ENCODE measurements around the gene FAM209B. TPM values are rescaled to one million over a fixed set of nuclear protein-coding genes. Genes with fewer than 3 reads are reported as not detected.
"Not testable (repeated sequence)": the region's sequence is repeated elsewhere in the genome, so short reads cannot be mapped to it uniquely, and the experiment has no call there.

FAM209B gene
- total RNA-seq, 3 donors from 2014 or later = 0.40 to 1.5 (median 1.1) TPM

- ATAC-seq (no peak), DNase-seq (no peak)
- Mint-ChIP-seq H3K36me3 (ENCODE audit: insufficient read depth) (peaks cover 60% of the 10 kb centered on the region), H3K9me3 (peaks cover 16% of the 10 kb centered on the region), H3K4me1 (ENCODE audit: low read depth) (peaks cover 7% of the 10 kb centered on the region), H3K4me3 (no peak overlapping the region), H3K27me3 (ENCODE audit: low read depth) (no peaks in the 10 kb centered on the region)
Measured at GRCh38 chr20:56518721-56519398, 14.2 kb upstream of the FAM209B start.

GRCh38 chr20:56519551-56519950 lies 13.5 kb upstream of the FAM209B start:
- Mint-ChIP-seq H3K4me3 (no peak overlapping the region), H3K9me3 (peaks cover 16% of the 10 kb centered on the region), H3K36me3 (ENCODE audit: insufficient read depth) (peaks cover 57% of the 10 kb centered on the region), H3K4me1 (ENCODE audit: low read depth) (peaks cover 9% of the 10 kb centered on the region), H3K27me3 (ENCODE audit: low read depth) (no peaks in the 10 kb centered on the region)
- DNase-seq (no peak), ATAC-seq (no peak)

DNA sequence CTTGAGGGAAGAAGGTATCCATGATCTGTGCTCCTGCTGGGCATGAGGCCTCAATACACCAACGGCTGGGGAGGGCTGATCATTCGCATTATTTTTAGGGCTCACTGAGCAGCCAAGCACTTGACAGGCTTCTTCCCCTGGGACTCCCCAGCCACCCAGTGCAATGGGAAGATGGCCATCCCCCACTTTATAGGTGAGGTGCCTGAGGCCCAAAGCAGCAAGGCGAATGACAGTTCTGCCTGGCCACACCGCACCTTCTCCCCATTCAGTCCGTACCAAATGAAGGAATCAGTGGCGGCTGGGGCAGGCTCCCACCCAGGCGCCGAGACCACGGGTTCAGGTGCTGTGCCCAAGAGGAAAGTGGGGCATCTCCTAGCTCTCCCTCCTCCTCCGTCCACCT lies 12.9 kb upstream of the FAM209B start:
- ATAC-seq = no peak
- H3K27me3 Mint-ChIP-seq (ENCODE audit: low read depth) = no peaks in the 10 kb centered on the region

GRCh38 chr20:56520746-56521354 lies 12.2 kb upstream of the FAM209B start:
- not testable (repeated sequence) for H3K4me3 Mint-ChIP-seq

More for the DNA sequence above, 12.9 kb upstream of the FAM209B start:
- H3K4me1 Mint-ChIP-seq (ENCODE audit: low read depth) = peaks cover 9% of the 10 kb centered on the region
- H3K4me3 Mint-ChIP-seq = no peak overlapping the region
- H3K9me3 Mint-ChIP-seq = peaks cover 16% of the 10 kb centered on the region
- no peak for DNase-seq
- H3K36me3 Mint-ChIP-seq (ENCODE audit: insufficient read depth) = peaks cover 57% of the 10 kb centered on the region

DNA sequence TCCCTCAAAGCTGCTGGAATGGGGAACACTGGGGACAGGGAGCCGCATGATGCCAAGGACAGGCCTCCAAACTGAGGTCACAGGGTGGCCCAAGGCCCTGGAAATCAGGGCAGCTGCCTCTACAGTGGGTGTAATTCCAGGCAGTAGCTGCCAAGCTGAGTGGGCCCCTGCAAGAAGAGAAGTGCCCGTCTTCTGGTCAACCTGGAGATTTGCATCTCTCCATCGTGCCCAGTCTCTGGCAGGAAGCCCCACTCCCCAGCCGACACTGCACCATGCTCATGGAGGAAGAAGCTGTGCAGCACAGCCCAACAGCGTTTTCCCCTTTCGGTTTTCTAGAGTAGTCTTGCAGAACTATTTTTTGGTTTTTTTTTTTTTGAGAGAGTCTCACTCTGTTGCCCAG lies 10.7 kb upstream of the FAM209B start:
- H3K27me3 Mint-ChIP-seq (ENCODE audit: low read depth) = no peaks in the 10 kb centered on the region
- DNase-seq = no peak
- ATAC-seq = no peak
- peaks cover 42% of the 10 kb centered on the region for H3K36me3 Mint-ChIP-seq (ENCODE audit: insufficient read depth)
- peaks cover 16% of the 10 kb centered on the region for H3K9me3 Mint-ChIP-seq
- H3K4me1 Mint-ChIP-seq (ENCODE audit: low read depth) = peaks cover 9% of the 10 kb centered on the region
- H3K4me3 Mint-ChIP-seq = no peak overlapping the region

More at GRCh38 chr20:56520746-56521354, 12.2 kb upstream of the FAM209B start:
- Mint-ChIP-seq H3K36me3 (ENCODE audit: insufficient read depth) (peaks cover 53% of the 10 kb centered on the region), H3K9me3 (peaks cover 16% of the 10 kb centered on the region)
- ATAC-seq; H3K4me1 Mint-ChIP-seq (ENCODE audit: low read depth); DNase-seq; H3K27me3 Mint-ChIP-seq (ENCODE audit: low read depth): not testable (repeated sequence)

- not testable (repeated sequence) for H3K4me3 Mint-ChIP-seq; H3K27me3 Mint-ChIP-seq (ENCODE audit: low read depth); ATAC-seq; H3K4me1 Mint-ChIP-seq (ENCODE audit: low read depth); DNase-seq
- peaks cover 11% of the 10 kb centered on the region for H3K9me3 Mint-ChIP-seq
- peaks cover 22% of the 10 kb centered on the region for H3K36me3 Mint-ChIP-seq (ENCODE audit: insufficient read depth)
Measured at GRCh38 chr20:56524444-56524843, 8.6 kb upstream of the FAM209B start, which contains the start of gene FAM209A. Gene FAM209A (plus strand): TSS chr20:56524744. CDS start chr20:56524809, 65 bp downstream.

DNA sequence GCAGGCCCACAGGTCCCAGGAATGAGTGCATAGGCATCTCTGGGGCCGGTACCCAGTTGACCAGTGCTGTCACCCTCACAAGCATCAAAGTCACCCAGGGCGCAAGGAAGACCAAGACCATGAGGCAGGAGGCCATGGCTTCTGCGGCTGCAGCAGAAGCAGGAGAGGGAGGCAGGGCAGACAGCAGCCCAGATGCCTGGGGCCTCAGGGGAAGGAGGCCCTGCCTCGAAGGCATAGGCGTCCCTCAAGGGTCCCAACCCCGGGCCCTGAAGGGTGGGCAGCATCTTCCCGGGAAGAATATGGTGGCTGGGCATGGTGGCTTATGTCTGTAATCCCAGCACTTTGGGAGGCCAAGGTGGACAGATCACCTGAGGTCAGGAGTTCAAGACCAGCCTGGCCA lies 5.5 kb upstream of the FAM209B start:
- Mint-ChIP-seq H3K9me3 (no peaks in the 10 kb centered on the region), H3K4me1 (ENCODE audit: low read depth) (peaks cover 9% of the 10 kb centered on the region), H3K36me3 (ENCODE audit: insufficient read depth) (peaks cover 3% of the 10 kb centered on the region), H3K27me3 (ENCODE audit: low read depth) (no peaks in the 10 kb centered on the region), H3K4me3 (no peak overlapping the region)
- DNase-seq (no peak), ATAC-seq (no peak)

DNA sequence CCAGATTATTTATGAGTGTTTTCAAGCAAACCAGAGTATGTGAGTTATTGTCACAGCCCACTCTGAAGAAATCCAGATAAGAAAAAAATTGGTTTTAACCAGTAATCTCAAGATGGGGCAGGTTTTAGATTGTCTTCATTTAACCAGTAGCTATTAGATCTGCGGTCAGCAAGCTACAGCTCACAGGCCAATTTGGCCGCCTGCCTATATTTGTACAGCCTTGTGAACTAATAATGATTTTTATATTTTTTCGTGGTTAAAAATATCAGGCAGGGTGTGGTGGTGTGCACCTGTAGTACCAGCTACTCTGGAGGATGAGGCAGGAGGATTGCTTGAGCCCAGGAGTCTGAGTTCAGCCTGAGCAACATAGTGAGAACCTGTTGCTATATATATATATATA lies 5.0 kb downstream of the FAM209B start:
- Mint-ChIP-seq H3K9me3 (no peaks in the 10 kb centered on the region), H3K36me3 (ENCODE audit: insufficient read depth) (peaks cover 3% of the 10 kb centered on the region), H3K27me3 (ENCODE audit: low read depth) (no peaks in the 10 kb centered on the region), H3K4me3 (no peak overlapping the region), H3K4me1 (ENCODE audit: low read depth) (no peaks in the 10 kb centered on the region)
- ATAC-seq = no peak
- no peak for DNase-seq

DNA sequence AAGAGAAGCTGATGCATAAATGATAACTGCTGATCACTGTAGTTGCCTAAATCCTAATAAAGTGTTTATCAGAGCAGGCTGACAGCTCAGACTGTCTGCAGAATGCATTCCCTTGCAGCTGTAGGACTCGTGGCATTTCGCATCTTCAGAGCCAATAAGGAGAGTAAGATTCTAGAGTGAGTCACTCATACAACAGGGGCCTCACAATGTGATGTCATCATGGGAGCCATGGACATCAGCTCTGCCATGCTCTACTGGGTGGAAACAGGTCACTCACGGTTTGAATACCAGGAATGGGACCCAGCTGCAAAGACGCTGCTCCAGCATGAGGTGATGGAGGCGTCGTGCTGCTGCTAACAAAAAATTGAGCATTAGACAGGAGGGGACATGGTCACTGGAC lies 7.4 kb downstream of the FAM209B start:
- no peak overlapping the region for H3K4me3 Mint-ChIP-seq
- H3K9me3 Mint-ChIP-seq = no peaks in the 10 kb centered on the region
- DNase-seq = no peak
- no peaks in the 10 kb centered on the region for H3K27me3 Mint-ChIP-seq (ENCODE audit: low read depth)
- no peak for ATAC-seq
- H3K36me3 Mint-ChIP-seq (ENCODE audit: insufficient read depth) = peaks cover 3% of the 10 kb centered on the region
- H3K4me1 Mint-ChIP-seq (ENCODE audit: low read depth) = no peaks in the 10 kb centered on the region

GRCh38 chr20:56542489-56543030 lies 9.5 kb downstream of the FAM209B start:
- Mint-ChIP-seq H3K27me3 (ENCODE audit: low read depth) (no peaks in the 10 kb centered on the region), H3K9me3 (no peaks in the 10 kb centered on the region), H3K4me1 (ENCODE audit: low read depth) (no peaks in the 10 kb centered on the region), H3K36me3 (ENCODE audit: insufficient read depth) (no peaks in the 10 kb centered on the region), H3K4me3 (no peak overlapping the region)
- no peak for DNase-seq
- ATAC-seq = no peak

DNA sequence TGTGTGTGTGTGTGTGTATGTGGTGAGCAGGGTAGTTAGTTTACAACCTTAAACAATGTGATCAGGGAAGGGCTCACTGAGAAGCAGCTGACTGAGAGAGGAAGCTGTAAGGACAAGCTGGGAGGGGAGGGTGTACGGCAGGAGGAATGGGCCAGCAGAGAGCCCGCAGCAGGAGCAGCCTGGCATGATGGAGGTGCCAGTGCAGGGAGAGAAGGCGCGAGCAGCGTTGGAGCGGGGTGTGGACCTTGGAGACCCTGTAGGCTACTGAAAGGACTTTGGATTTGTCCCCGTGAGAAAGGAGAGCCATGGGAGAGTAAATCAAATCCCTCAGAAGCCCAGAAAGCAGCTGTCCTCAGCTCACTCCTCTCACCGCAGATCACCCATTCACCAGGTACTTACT lies 18.5 kb downstream of the FAM209B start:
- DNase-seq (no peak), ATAC-seq (no peak)
- peaks cover 5% of the 10 kb centered on the region for H3K4me1 Mint-ChIP-seq (ENCODE audit: low read depth)
- H3K27me3 Mint-ChIP-seq (ENCODE audit: low read depth) = no peaks in the 10 kb centered on the region
- no peaks in the 10 kb centered on the region for H3K9me3 Mint-ChIP-seq
- H3K36me3 Mint-ChIP-seq (ENCODE audit: insufficient read depth) = no peaks in the 10 kb centered on the region
- H3K4me3 Mint-ChIP-seq = no peak overlapping the region

GRCh38 chr20:56552911-56553629 lies 20.0 kb downstream of the FAM209B start:
- Mint-ChIP-seq H3K36me3 (ENCODE audit: insufficient read depth) (no peaks in the 10 kb centered on the region), H3K9me3 (no peaks in the 10 kb centered on the region), H3K4me3 (no peak overlapping the region), H3K27me3 (ENCODE audit: low read depth) (no peaks in the 10 kb centered on the region), H3K4me1 (ENCODE audit: low read depth) (peaks cover 5% of the 10 kb centered on the region)
- DNase-seq (no peak), ATAC-seq (no peak)

DNA sequence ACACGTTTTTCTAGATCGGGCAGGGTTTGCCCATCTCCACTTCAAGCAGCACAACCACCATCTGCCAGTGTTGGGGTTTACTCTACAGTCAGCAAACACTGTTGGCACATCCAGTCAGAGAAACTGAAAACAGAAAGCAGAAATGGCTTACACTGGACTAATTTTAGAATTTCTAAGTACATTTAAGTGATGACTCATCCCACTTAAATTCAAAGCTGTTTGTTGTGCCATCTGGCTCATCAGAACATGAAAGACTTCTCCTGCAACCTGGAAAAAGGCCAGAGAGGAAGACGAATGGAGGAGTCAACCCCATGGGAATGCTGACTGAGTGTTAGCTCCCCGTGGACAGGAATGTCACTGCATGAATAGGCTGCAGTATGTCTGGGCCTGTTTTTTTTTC lies 21.8 kb downstream of the FAM209B start:
- Mint-ChIP-seq H3K36me3 (ENCODE audit: insufficient read depth) (no peaks in the 10 kb centered on the region), H3K4me1 (ENCODE audit: low read depth) (peaks cover 5% of the 10 kb centered on the region), H3K9me3 (no peaks in the 10 kb centered on the region), H3K4me3 (no peak overlapping the region), H3K27me3 (ENCODE audit: low read depth) (no peaks in the 10 kb centered on the region)
- no peak for DNase-seq
- peak; percentile 81 to 84 for ATAC-seq

GRCh38 chr20:56558968-56559367 lies 25.9 kb downstream of the FAM209B start:
- no peaks in the 10 kb centered on the region for H3K9me3 Mint-ChIP-seq
- DNase-seq (no peak), ATAC-seq (no peak)
- H3K27me3 Mint-ChIP-seq (ENCODE audit: low read depth) = no peaks in the 10 kb centered on the region
- H3K4me3 Mint-ChIP-seq = no peak overlapping the region
- peaks cover 5% of the 10 kb centered on the region for H3K4me1 Mint-ChIP-seq (ENCODE audit: low read depth)
- H3K36me3 Mint-ChIP-seq (ENCODE audit: insufficient read depth) = no peaks in the 10 kb centered on the region

Data from activated T-cell treated with anti-CD3 and anti-CD28 coated beads, Interleukin-2, amount 50 U/mL, for 4 hours (primary cell).